ENCODE measurements around the gene FAM50B. TPM values are rescaled to one million over a fixed set of nuclear protein-coding genes. Genes with fewer than 3 reads are reported as not detected.

Gene FAM50B
- total RNA-seq, 1 experiment from 2014 or later, result 3.3 TPM

DNA sequence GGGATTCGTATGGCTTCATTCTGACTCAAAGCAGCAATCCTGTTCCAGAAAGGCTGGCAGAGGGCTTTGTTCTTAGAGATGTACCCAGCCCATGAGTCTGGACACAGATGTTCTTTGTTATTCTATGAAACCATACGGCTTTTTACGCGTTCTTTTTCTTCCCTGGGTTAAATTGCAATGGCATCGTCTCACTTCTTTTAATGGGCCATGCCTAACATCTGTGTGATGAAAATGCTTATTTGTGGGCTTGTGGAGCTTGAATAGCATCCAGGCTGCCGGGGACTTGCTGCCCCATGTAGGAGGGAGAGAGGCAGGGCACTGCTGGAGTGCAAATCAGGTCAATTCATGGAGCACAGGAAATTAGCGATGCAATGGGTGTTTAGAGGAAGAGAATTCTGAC lies 19.4 kb downstream of the FAM50B start:
- TF ChIP-seq, protein P1, sequence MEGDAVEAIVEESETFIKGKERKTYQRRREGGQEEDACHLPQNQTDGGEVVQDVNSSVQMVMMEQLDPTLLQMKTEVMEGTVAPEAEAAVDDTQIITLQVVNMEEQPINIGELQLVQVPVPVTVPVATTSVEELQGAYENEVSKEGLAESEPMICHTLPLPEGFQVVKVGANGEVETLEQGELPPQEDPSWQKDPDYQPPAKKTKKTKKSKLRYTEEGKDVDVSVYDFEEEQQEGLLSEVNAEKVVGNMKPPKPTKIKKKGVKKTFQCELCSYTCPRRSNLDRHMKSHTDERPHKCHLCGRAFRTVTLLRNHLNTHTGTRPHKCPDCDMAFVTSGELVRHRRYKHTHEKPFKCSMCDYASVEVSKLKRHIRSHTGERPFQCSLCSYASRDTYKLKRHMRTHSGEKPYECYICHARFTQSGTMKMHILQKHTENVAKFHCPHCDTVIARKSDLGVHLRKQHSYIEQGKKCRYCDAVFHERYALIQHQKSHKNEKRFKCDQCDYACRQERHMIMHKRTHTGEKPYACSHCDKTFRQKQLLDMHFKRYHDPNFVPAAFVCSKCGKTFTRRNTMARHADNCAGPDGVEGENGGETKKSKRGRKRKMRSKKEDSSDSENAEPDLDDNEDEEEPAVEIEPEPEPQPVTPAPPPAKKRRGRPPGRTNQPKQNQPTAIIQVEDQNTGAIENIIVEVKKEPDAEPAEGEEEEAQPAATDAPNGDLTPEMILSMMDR (conservative IDR thresholded peaks at IDR 0.05), result no peak
- H2AFZ ChIP-seq (ENCODE audit: low read length), result no peak overlapping the region
- no peak overlapping the region for H2AK5ac ChIP-seq (ENCODE audit: insufficient read length, low read length)
- no peaks in the 10 kb centered on the region for H3K27me3 ChIP-seq (ENCODE audit: insufficient read depth, low read length)
- no peak overlapping the region for H3K4me3 Mint-ChIP-seq
- H3K4me2 ChIP-seq (ENCODE audit: insufficient read depth, insufficient read length, low read length), result no peak overlapping the region
- no peaks in the 10 kb centered on the region for H3K36me3 Mint-ChIP-seq (ENCODE audit: insufficient read depth in 1 of 3, low read depth in 3 of 3)
- H3K9me3 ChIP-seq (ENCODE audit: control insufficient read depth, low read depth, low read length), result no peaks in the 10 kb centered on the region
- peaks cover 3% of the 10 kb centered on the region; the same call in 1 of the 2 replicates for H3K4me1 ChIP-seq (ENCODE audit: insufficient read depth, low read length)
- H3T11ph ChIP-seq (ENCODE audit: low read length), result no peak overlapping the region
- no peak overlapping the region for H4K8ac ChIP-seq (replicated peaks; ENCODE audit: insufficient read length, low read depth, low read length)
- H2BK120ac ChIP-seq (ENCODE audit: low read depth, low read length, poor library complexity, severe bottlenecking), result no peak overlapping the region
- H3K79me1 ChIP-seq (ENCODE audit: insufficient read depth, low read depth, low read length, poor library complexity, severe bottlenecking), result no peaks in the 10 kb centered on the region
- H2BK12ac ChIP-seq (ENCODE audit: insufficient read length, low read depth, low read length), result no peak overlapping the region
- no peaks in the 10 kb centered on the region for H4K20me1 ChIP-seq (ENCODE audit: control insufficient read depth, insufficient read depth, insufficient read length)
- H3K14ac ChIP-seq (ENCODE audit: insufficient read depth, low read length), result no peak overlapping the region
- no peak overlapping the region for H4K5ac ChIP-seq (ENCODE audit: insufficient read length, low read depth, low read length)
- H3K4me1 Mint-ChIP-seq, result peaks cover 2 to 6% of the 10 kb centered on the region in 2 experiments; a peak in 3 of 4 replicates
- no peak overlapping the region; a peak in 1 of 7 replicates for H3K27ac Mint-ChIP-seq
- H3K23me2 ChIP-seq (ENCODE audit: insufficient read length, low read depth, low read length, poor library complexity, severe bottlenecking), result no peaks in the 10 kb centered on the region
- H3K18ac ChIP-seq (ENCODE audit: insufficient read length, low read depth, low read length), result no peak overlapping the region
- WGBS (ENCODE audit: extremely low coverage, insufficient read length, low lambda C conversion rate), result no CpG with 5 or more reads among the region's 7 CpGs
- H3K27me3 Mint-ChIP-seq (ENCODE audit: low read depth), result peaks cover 9% of the 10 kb centered on the region
- H2BK5ac ChIP-seq (ENCODE audit: insufficient read length, low read length), result no peak overlapping the region
- H3K56ac ChIP-seq (ENCODE audit: insufficient read length, low read depth, low read length), result no peak overlapping the region
- H3K9ac ChIP-seq (ENCODE audit: extremely low read depth, insufficient read length, low read length), result no peak overlapping the region
- H3K27ac ChIP-seq (ENCODE audit: insufficient read length, low read depth, low read length), result no peak overlapping the region
- no peak overlapping the region for H4K91ac ChIP-seq (ENCODE audit: insufficient read length, low read depth, low read length)
- H3K23ac ChIP-seq (ENCODE audit: insufficient read length, low read depth, low read length), result no peak overlapping the region
- no peak overlapping the region for H3K4ac ChIP-seq (ENCODE audit: low read depth, low read length)
- no peak overlapping the region for H2BK15ac ChIP-seq (ENCODE audit: low read depth, low read length)
- no peaks in the 10 kb centered on the region for H3K79me2 ChIP-seq (ENCODE audit: insufficient read depth, low read length)
- H3K9me3 Mint-ChIP-seq, result no peaks in the 10 kb centered on the region
- DNase-seq, result no peak
- no peak overlapping the region for H2BK20ac ChIP-seq (ENCODE audit: low read depth, low read length, poor library complexity, severe bottlenecking)
